ENCODE data around the gene CBX4.
A peak's percentile ranks its signal among the peaks of the same experiment; 100 is the strongest.

CBX4 gene

GRCh38 chr17:79796763-79797491 lies 42.3 kb downstream of the CBX4 start, which contains the start of gene CBX8 (continued):
- TF ChIP-seq, protein P1, sequence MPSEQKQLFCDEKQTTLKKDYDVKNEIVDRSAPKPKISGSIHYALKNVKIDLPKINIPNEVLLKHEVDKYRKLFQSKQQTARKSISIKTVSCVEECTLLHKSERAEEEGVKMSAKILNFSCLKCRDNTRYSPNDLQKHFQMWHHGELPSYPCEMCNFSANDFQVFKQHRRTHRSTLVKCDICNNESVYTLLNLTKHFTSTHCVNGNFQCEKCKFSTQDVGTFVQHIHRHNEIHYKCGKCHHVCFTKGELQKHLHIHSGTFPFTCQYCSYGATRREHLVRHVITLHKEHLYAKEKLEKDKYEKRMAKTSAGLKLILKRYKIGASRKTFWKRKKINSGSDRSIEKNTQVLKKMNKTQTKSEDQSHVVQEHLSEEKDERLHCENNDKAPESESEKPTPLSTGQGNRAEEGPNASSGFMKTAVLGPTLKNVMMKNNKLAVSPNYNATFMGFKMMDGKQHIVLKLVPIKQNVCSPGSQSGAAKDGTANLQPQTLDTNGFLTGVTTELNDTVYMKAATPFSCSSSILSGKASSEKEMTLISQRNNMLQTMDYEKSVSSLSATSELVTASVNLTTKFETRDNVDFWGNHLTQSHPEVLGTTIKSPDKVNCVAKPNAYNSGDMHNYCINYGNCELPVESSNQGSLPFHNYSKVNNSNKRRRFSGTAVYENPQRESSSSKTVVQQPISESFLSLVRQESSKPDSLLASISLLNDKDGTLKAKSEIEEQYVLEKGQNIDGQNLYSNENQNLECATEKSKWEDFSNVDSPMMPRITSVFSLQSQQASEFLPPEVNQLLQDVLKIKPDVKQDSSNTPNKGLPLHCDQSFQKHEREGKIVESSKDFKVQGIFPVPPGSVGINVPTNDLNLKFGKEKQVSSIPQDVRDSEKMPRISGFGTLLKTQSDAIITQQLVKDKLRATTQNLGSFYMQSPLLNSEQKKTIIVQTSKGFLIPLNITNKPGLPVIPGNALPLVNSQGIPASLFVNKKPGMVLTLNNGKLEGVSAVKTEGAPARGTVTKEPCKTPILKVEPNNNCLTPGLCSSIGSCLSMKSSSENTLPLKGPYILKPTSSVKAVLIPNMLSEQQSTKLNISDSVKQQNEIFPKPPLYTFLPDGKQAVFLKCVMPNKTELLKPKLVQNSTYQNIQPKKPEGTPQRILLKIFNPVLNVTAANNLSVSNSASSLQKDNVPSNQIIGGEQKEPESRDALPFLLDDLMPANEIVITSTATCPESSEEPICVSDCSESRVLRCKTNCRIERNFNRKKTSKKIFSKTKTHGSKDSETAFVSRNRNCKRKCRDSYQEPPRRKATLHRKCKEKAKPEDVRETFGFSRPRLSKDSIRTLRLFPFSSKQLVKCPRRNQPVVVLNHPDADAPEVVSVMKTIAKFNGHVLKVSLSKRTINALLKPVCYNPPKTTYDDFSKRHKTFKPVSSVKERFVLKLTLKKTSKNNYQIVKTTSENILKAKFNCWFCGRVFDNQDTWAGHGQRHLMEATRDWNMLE (tag by site-specific recombination; conservative IDR thresholded peaks at IDR 0.05; ENCODE audit: low read depth) = no peak
- TF ChIP-seq ZNF404 (tag by site-specific recombination; IDR thresholded peaks at IDR 0.05) (no peak), ZNF2 (tag by site-specific recombination; IDR thresholded peaks at IDR 0.05) (no peak; the same call in 1 of the 2 replicates), ZNF274 (IDR thresholded peaks at IDR 0.05; ENCODE audit: low read length) (no peak), ZNF274 (tag by site-specific recombination; IDR thresholded peaks at IDR 0.05; ENCODE audit: borderline replicate concordance) (no peak), SP2 (tag by site-specific recombination; IDR thresholded peaks at IDR 0.05) (peak; percentile 98), ZNF658 (tag by site-specific recombination; IDR thresholded peaks at IDR 0.05) (no peak), ZSCAN16 (tag by site-specific recombination; IDR thresholded peaks at IDR 0.05) (no peak), ZNF704 (tag by site-specific recombination; IDR thresholded peaks at IDR 0.05) (no peak), ZNF747 (tag by site-specific recombination; IDR thresholded peaks at IDR 0.05) (no peak), ZNF501 (tag by site-specific recombination; IDR thresholded peaks at IDR 0.05) (peak; percentile 57; the same call in 1 of the 2 replicates), ZNF449 (tag by site-specific recombination; IDR thresholded peaks at IDR 0.05) (no peak), ZBTB8A (tag by site-specific recombination; IDR thresholded peaks at IDR 0.05) (0 out of 2 replicates have a peak, but pooled peaks have one; percentile 36), ZNF146 (tag by site-specific recombination; IDR thresholded peaks at IDR 0.05) (no peak; the same call in 1 of the 2 replicates), ZNF174 (tag by site-specific recombination; IDR thresholded peaks at IDR 0.05) (no peak), ZNF214 (tag by site-specific recombination; IDR thresholded peaks at IDR 0.05; ENCODE audit: borderline replicate concordance) (no peak), ZBTB26 (tag by site-specific recombination; optimal IDR thresholded peaks at IDR 0.05) (peak; percentile 73), ZNF555 (tag by site-specific recombination; conservative IDR thresholded peaks at IDR 0.05) (no peak), SP3 (tag by site-specific recombination; IDR thresholded peaks at IDR 0.05) (peak; percentile 97), OSR2 (tag by site-specific recombination; IDR thresholded peaks at IDR 0.05) (peak; percentile 68), FEZF1 (tag by site-specific recombination; IDR thresholded peaks at IDR 0.05) (no peak), ZNF707 (tag by site-specific recombination; IDR thresholded peaks at IDR 0.05) (no peak), ZSCAN5A (tag by site-specific recombination; IDR thresholded peaks at IDR 0.05) (0 out of 2 replicates have a peak, but pooled peaks have one; percentile 41), ZNF394 (tag by site-specific recombination; IDR thresholded peaks at IDR 0.05; ENCODE audit: borderline replicate concordance) (peak; percentile 47; the same call in 1 of the 2 replicates), GLIS2 (tag by site-specific recombination; IDR thresholded peaks at IDR 0.05) (peak; percentile 99)
- TF ChIP-seq, protein P2, sequence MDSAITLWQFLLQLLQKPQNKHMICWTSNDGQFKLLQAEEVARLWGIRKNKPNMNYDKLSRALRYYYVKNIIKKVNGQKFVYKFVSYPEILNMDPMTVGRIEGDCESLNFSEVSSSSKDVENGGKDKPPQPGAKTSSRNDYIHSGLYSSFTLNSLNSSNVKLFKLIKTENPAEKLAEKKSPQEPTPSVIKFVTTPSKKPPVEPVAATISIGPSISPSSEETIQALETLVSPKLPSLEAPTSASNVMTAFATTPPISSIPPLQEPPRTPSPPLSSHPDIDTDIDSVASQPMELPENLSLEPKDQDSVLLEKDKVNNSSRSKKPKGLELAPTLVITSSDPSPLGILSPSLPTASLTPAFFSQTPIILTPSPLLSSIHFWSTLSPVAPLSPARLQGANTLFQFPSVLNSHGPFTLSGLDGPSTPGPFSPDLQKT (IDR thresholded peaks at IDR 0.05; ENCODE audit: borderline replicate concordance, low read depth, low read length) = no peak
